Right lobe of liver (tissue), 6 donors: ENCODE data around the gene MRPL33. TPM values are rescaled to one million over a fixed set of nuclear protein-coding genes. Genes with fewer than 3 reads are reported as not detected.

ENCODE experiments used
- ATAC-seq, 4 donors: fragments of 200-7000 bp; cut with Tn5 transposase; one replicate each; pipeline ENCODE4 v1.9.1; 2020; ENCODE audit warnings: mild to moderate bottlenecking in 4 of 4, moderate library complexity in 4 of 4
- DNase-seq, 3 donors: peaks; one replicate each; pipeline ENCODE4 v3.0.0-alpha.2; 2020
- H3K27ac ChIP-seq, 3 donors: fragments of 200-600 bp; one replicate each; pipeline ENCODE4 v1.8.0; 2022
- H3K27me3 ChIP-seq, 2 donors: fragments of 200-600 bp; one replicate each; pipeline ENCODE4 v1.8.0; 2022
- H3K36me3 ChIP-seq, 4 donors: fragments of 200-600 bp; sonication (generic) in 1 of 4; one replicate each; pipeline versions ENCODE4 v1.5.1 to v1.8.0; 2017 to 2022; ENCODE audit warnings: control low read depth in 1 of 4
- H3K4me1 ChIP-seq, 4 donors: fragments of 200-600 bp; sonication (generic) in 1 of 4; one replicate each; pipeline versions ENCODE4 v1.5.1 to v1.8.0; 2017 to 2022; ENCODE audit warnings: control low read depth in 1 of 4
- H3K4me3 ChIP-seq, 3 donors: fragments of 200-600 bp; one replicate each; pipeline ENCODE4 v1.8.0; 2022
- H3K9me3 ChIP-seq, 4 donors: fragments of 200-600 bp; sonication (generic) in 1 of 4; one replicate each; pipeline versions ENCODE4 v1.5.1 to v1.8.0; 2017 to 2022; ENCODE audit warnings: control low read depth in 1 of 4
- CTCF ChIP-seq, 4 donors: fragments of 200-600 bp in 3 of 4; fragments of 450-650 bp in 1 of 4; IDR thresholded peaks; one replicate each; pipeline versions ENCODE4 v1.5.1 to v1.8.0; 2016 to 2022; ENCODE audit warnings: antibody characterized with exemption in 4 of 4, mild to moderate bottlenecking in 2 of 4
- POLR2A ChIP-seq: fragments of 450-650 bp; IDR thresholded peaks from one replicate; pipeline ENCODE4 v1.6.1; 2017; ENCODE audit warnings: antibody characterized with exemption, mild to moderate bottlenecking
- WGBS: methylation state at CpG from one replicate; pipeline ENCODE4 v1.1.6; 2018; ENCODE audit warnings: low coverage, low lambda C conversion rate; ENCODE audit not compliant: insufficient coverage; ENCODE audit errors: missing lambda C conversion rate; 5-methylcytosine and 5-hydroxymethylcytosine counted together
- intact Hi-C, 2 donors: fragments of 100-400 bp; cut with DNase I; formaldehyde crosslinking; loops; one replicate each; pipeline versions ENCODE4 v1.11.2 to v1.14.1; 2022
- total RNA-seq, 6 experiments: library from RNA; depleted of rRNA in 2 of 6; stranded (reverse); fragments of >200 nt in 2 of 6; fragmentation: NEBNext Ultra II Directional in 3 of 6; extraction: Animal tissue kit (Norgen Biotek cat#: 25700) in 3 of 6; gene quantifications; one replicate each; pipeline versions ENCODE4 v1.1.0 to v1.2.4, GENCODE V29; 2016 to 2023
- donor health status: DM: no; HTN: yes; CAD: no.
- donor health status: DM: no; HTN: no; CAD: no.
- donor health status: DM: no; HTN: no; CAD: no.
- donor health status: DM: no; HTN: yes; CAD: no.
- donor health status: DM: no; HTN: yes; CAD: no.

MRPL33 gene
- total RNA-seq, 6 experiments from 2014 or later, result 28.9 to 63.4 (median 36.0) TPM

GRCh38 chr2:27795868-27796277, 24.4 kb downstream of the MRPL33 start:
- TF ChIP-seq POLR2A, result no peak
- TF ChIP-seq CTCF (IDR thresholded peaks at IDR 0.05), result no peak
- DNase-seq, result no peak
- no peaks in the 10 kb centered on the region for H3K9me3 ChIP-seq
- H3K4me1 ChIP-seq, result no peaks in the 10 kb centered on the region
- no peaks in the 10 kb centered on the region for H3K36me3 ChIP-seq
- H3K27ac ChIP-seq, result no peak overlapping the region
- intact Hi-C loops, result no loop called here
- WGBS, result 44% methylated on average over 4 of the region's 4 CpGs
- H3K27me3 ChIP-seq, result no peaks in the 10 kb centered on the region
- ATAC-seq, result no peak
- no peak overlapping the region for H3K4me3 ChIP-seq

GRCh38 chr2:27796791-27797765, 25.6 kb downstream of the MRPL33 start:
- WGBS, result 64% methylated on average over 8 of the region's 11 CpGs
- no peaks in the 10 kb centered on the region for H3K4me1 ChIP-seq
- no peak overlapping the region for H3K4me3 ChIP-seq
- TF ChIP-seq POLR2A, result no peak
- TF ChIP-seq CTCF (IDR thresholded peaks at IDR 0.05), result no peak
- ATAC-seq (peak; percentile 22 to 64 (median 40)), DNase-seq (peak in 1 of 3 donors; percentile 21)
- no peaks in the 10 kb centered on the region for H3K36me3 ChIP-seq
- no peaks in the 10 kb centered on the region for H3K9me3 ChIP-seq
- intact Hi-C loops, result no loop called here
- H3K27me3 ChIP-seq, result no peaks in the 10 kb centered on the region
- no peak overlapping the region for H3K27ac ChIP-seq

- TF ChIP-seq POLR2A (no peak), CTCF (IDR thresholded peaks at IDR 0.05) (no peak)
- DNase-seq, result no peak
- no peaks in the 10 kb centered on the region for H3K4me1 ChIP-seq
- WGBS, result 87% methylated on average over 3 of the region's 4 CpGs
- no peak overlapping the region for H3K4me3 ChIP-seq
- no peaks in the 10 kb centered on the region for H3K9me3 ChIP-seq
- H3K36me3 ChIP-seq, result no peaks in the 10 kb centered on the region
- no peaks in the 10 kb centered on the region for H3K27me3 ChIP-seq
- H3K27ac ChIP-seq, result no peak overlapping the region
- no peak for ATAC-seq
- intact Hi-C loops, result no loop called here
Observed at GRCh38 chr2:27797841-27798240, 26.3 kb downstream of the MRPL33 start.

- intact Hi-C loops, result no loop called here
- no peak overlapping the region for H3K4me3 ChIP-seq
- no peak overlapping the region for H3K27ac ChIP-seq
- H3K9me3 ChIP-seq, result no peaks in the 10 kb centered on the region
- ATAC-seq (no peak), DNase-seq (no peak)
- H3K27me3 ChIP-seq, result no peaks in the 10 kb centered on the region
- TF ChIP-seq CTCF (IDR thresholded peaks at IDR 0.05), result no peak
- no peak for TF ChIP-seq POLR2A
- 88% methylated on average over 7 of the region's 7 CpGs for WGBS
- H3K36me3 ChIP-seq, result no peaks in the 10 kb centered on the region
- no peaks in the 10 kb centered on the region for H3K4me1 ChIP-seq
Observed at GRCh38 chr2:27798486-27798885, 27.0 kb downstream of the MRPL33 start.
